ENCODE data around the gene GBX2.

GBX2 gene

DNA sequence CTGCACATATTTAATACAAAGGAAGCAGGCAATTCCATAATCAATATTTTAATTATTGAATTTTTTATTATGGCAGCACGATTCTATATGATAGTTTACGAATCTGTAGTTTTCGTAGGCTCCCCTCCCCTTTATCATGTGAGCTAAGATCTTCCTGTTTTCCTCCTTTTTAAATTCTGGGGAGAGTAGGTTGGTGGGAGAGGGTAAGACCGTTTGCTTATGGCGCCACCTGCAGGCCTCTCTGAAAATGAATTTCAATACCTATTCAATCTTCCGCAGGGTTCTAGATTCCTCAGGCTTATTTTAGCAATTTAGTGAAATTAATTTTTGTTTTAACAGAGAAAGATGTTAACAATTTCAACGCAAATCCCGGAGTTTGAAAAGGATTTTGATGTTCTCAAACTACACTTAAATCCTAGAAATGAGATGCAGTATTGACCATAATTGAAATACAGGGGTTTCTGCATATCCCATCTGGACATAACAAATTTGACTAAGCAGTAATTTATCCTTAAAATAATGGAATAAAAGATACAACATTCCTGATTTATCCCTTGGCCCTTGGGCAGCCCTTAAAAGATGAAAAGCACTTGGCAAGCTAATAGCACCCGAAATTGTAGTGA lies 12.8 kb upstream of the GBX2 start:
- DNase-seq = peak; percentile 48

DNA sequence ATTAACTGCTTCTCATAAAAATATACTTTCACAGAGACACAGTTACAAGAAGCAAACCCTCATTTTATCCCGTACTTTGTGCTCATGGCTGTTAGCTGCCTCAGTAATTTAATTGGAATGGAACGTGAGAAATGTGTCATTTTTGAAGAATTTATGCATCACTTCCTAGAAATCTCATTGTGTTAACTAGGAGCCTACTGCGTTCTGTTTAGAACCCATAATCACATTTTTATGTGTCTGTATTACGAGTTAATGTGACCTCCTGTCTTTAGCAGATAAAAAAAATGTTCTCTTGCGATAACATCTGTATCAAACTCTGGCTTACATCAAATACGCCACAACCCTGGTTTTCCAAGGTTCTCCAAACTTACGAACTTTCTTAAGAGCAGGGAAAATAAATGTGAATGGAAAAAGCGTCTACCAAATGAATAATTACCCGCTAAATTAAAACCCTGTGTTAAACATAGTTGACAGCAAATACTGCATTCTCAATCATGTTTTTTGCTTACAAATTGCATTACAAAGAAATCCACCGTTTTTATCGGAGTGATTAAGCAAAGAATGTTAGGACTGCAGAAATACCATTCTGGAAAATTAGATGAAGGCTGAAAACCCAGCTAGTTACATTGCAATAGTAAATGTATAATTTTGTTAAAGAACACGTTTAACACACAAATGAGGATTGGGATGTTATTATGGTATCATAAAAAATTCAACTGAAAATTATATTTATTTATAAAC lies 12.1 kb upstream of the GBX2 start:
- no peak for DNase-seq

GRCh38 chr2:236179236-236180075 lies 11.3 kb upstream of the GBX2 start:
- no peak for DNase-seq

GRCh38 chr2:236178890-236179235 lies 10.7 kb upstream of the GBX2 start:
- no peak for DNase-seq

- DNase-seq = peak; percentile 45
Observed at GRCh38 chr2:236177967-236178889, 10.0 kb upstream of the GBX2 start.

- DNase-seq = peak; percentile 41
Observed at GRCh38 chr2:236177604-236177966, 9.4 kb upstream of the GBX2 start.

- DNase-seq = no peak
Observed at GRCh38 chr2:236176951-236177350, 8.8 kb upstream of the GBX2 start.

- no peak for DNase-seq
Observed at GRCh38 chr2:236176417-236176816, 8.2 kb upstream of the GBX2 start.

DNA sequence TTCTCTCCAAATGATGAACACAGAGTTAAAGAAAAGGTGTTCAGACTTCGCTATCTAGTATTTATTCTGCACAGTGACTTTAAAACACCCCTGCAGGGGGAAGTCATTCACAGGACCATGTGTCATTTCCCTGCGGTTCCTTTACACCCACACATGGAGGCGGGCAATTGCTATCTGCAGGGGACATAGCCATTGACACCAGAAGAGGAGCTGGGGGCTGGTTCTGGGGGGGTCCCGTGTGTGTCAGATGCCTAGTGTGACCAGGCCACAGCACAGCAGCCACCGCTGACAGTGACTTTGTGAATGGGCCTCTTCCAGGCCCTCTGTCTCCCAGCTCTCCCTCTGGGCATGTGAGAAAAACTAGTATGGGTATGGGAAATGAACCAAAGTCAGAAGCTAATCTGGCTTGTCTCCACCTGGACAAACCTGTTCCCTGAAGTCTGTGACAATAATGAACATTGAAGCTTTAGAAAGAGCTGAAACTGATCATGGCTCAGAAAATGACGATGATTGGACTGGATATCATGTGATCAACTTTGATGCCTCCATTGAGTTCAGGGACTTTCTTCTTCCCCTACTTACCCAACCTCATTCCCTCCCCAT lies 7.5 kb upstream of the GBX2 start:
- no peak for DNase-seq

DNA sequence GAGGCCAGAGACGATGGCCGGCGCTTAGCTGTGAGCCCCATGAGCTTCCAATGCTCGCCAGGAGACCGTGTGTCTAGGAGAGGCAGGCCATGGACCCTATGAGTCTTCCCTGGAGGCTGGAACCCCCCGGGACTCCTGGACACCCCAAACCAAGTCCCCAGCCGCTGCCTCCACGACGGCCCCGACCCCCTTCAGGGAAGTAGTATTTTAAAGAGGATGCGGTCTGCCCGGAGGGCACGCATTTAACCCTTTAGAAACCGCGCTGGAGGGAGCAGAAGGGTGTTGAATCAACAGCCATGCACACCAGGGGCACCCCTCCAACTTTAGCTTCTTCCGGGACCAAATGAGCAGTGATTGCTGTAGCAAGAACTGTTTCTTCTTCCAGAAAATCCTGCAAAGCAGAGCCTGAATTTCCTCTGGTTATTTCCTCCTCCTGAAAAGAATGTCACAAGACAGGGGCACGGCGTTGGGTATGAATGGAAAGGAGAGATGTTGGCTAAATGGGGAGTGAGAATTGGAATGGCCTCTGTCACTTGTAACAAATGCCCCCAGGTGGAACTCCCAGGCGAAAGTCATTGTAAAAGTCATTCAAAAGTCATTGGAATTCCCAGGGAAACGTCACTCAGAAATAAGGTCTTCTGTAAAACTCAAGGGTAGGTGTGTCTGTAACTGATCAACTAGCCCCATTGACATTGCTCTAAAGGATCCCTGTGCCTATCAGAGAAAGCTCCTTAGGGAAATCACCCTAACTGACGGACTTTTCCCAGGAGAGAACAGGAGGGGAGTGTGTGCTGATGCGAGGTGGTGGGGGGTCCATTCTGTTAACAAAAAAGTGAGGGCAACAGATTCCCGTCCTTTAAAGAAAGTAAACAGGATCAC lies 5.8 kb upstream of the GBX2 start:
- DNase-seq = no peak

DNA sequence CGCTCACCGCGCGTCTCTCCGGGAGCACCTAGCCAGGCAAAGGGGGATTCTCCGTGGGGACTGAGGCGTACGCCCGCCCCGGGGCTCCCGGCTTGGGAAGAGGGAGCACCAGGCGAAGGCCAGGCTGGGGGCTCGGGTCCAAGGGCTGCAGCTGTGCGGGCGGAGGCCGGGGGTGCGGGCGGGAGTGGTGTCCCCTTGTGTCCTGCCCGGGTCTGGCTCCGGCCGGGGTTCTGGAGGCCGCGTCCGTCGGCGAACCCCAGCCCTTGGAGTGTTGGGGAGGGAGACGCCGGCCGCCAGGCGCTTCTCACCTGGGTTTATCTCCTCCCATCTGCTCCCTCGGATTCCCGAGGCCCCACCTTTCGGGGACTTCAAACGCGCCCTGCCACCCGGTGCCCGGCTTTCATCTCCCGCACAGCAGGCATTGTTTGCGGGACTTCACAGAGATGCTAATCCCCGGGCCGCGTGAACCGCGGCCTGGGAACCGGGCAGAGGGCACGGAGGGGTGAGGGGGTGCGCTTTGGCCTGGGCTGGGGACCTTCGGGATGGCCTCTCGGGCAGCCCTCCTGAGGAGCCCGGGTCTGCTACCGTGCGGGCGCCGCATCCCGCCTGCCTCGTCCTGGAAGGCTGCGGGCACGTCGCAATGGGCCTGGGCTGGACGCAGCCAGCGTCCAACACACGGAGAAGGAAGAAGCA lies 5.0 kb upstream of the GBX2 start:
- no peak for DNase-seq

DNA sequence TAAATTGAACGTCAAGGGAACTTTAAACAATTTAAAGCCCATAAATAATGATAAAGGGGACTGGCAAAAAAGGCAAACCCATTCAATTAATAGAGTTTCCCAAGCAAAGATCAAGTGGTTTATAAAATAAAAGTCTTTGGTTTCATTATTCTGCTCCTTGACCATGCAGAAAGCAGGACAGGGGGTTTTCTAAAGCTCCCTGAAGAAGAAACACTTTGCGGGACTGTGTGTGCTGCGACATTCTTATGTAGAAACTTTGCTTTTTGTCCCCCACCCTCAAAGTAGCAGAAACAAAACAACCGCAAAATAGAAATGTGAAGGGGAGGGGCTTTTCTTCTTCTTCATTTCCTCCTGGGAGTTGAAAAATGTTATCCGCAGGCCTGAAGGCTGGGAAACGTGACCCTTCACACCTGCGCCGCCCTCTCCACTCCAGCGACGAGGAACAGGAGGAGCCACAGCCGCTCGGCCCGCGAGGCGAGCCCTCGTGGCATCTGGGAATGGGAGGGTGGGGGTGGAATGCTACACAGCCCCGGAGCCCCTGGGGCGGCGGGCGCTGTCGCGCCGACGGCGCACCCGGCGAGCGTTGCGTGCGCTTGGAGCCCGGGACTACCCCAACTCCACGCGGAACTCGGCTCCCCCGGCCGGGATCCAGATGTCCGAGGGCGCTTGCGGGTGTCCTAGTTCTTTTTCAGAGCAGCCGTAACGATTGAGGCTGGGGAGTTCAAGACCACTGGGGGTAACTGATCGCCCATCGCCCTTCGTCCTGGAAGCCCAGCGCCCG lies 4.3 kb upstream of the GBX2 start:
- no peak for DNase-seq

DNA sequence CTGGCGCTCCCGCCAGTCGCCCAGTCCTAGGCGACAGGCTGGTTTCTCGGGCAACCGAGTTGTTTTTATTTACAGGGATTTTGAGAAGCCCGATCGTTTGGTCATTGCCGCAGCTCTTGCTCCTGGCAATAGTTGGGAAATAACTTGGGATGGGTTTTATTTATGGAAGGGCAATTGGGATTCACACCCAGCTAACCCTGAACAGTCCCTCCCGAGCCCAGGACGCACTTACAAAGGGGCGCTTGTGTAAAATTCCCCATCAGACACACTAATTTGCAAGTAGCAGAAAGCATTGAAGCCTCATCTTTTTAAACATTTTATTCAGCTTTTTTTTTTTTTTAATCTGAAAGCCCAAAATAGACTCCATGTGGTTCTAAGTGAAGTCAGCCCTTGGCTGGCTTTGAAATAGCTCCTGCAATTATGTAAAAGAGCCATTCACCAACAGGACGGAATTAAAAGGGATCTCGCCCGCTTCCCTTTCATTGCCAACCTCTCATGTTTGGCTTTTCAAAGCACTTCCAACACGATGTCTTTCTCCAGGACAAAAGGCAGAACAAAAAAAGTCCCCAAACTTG lies 3.6 kb upstream of the GBX2 start:
- peak; percentile 11 for DNase-seq

GRCh38 chr2:236171181-236171679 lies 3.0 kb upstream of the GBX2 start:
- peak; percentile 27 for DNase-seq

GRCh38 chr2:236170590-236171165 lies 2.5 kb upstream of the GBX2 start:
- no peak for DNase-seq

- DNase-seq = no peak
Observed at GRCh38 chr2:236169741-236170589, 1.8 kb upstream of the GBX2 start.

DNA sequence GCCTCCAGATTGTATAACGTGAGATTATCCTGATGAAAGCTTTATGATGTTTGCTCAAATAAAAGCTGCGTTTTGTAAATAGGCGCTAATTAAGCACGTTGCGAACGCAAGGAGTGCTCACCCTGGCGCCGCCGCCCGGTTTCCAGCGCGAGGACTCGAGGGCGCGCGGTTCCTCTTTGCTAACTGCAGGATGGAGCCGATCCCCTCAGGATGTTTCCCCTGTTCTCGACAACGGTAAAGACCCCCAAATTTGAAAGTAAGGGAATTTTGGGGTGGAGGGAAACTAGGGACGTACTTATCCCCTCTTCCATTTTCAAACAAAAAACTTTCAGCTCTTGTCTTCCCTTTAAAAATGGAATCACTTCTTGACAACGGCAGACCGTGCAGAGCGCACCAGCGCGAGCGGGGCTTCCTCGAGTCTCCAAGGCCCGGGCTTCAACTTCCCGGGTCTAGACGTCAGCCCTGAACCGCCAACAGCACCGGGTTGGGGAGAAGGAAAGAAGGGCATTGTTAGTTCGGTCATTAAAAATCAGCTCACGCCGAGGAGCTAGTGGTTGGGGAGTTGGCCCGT lies 1.1 kb upstream of the GBX2 start:
- no peak for DNase-seq

All from NCI-H526 treated with DMSO at 0.1 percent for 48 hours (cell line).